Upper lobe of left lung (tissue), 6 donors: ENCODE measurements around the gene KLHL30. TPM values are rescaled to one million over a fixed set of nuclear protein-coding genes. Genes with fewer than 3 reads are reported as not detected.

Experiments used
- ATAC-seq, 2 donors: fragments of 200-7000 bp; cut with Tn5 transposase; one replicate each; pipeline ENCODE4 v1.9.1; 2022; ENCODE audit warnings: mild to moderate bottlenecking in 2 of 2, moderate library complexity in 2 of 2; ENCODE audit not compliant: low FRiP score in 2 of 2
- DNase-seq, 2 donors: peaks; one replicate each; pipeline ENCODE4 v3.0.0-alpha.2; 2019 to 2020
- H3K27ac ChIP-seq, 4 donors: fragments of 200-600 bp; sonication (generic); one replicate each; pipeline ENCODE4 v1.5.1; 2016 to 2019
- H3K27me3 ChIP-seq, 4 donors: fragments of 200-600 bp; sonication (generic); one replicate each; pipeline ENCODE4 v1.5.1; 2017 to 2019
- H3K36me3 ChIP-seq, 4 donors: fragments of 200-600 bp; sonication (generic); one replicate each; pipeline ENCODE4 v1.5.1; 2016 to 2019
- H3K4me1 ChIP-seq, 4 donors: fragments of 200-600 bp; sonication (generic); one replicate each; pipeline ENCODE4 v1.5.1; 2018 to 2019
- H3K4me3 ChIP-seq, 4 donors: fragments of 200-600 bp; sonication (generic); one replicate each; pipeline ENCODE4 v1.5.1; 2017 to 2019; ENCODE audit warnings: mild to moderate bottlenecking in 2 of 4, moderate library complexity in 1 of 4
- H3K9me3 ChIP-seq, 4 donors: fragments of 200-600 bp; sonication (generic); one replicate each; pipeline ENCODE4 v1.5.1; 2018 to 2019
- EP300 ChIP-seq, 4 donors: sonication (generic); formaldehyde crosslinking; IDR thresholded peaks; one replicate each; pipeline ENCODE4 v1.5.1; 2017; ENCODE audit warnings: antibody characterized with exemption in 4 of 4, control low read depth in 2 of 4
- POLR2A ChIP-seq, 4 donors: fragments of 450-650 bp; IDR thresholded peaks; one replicate each; pipeline ENCODE4 v1.5.1; 2016 to 2017; ENCODE audit warnings: antibody characterized with exemption in 4 of 4, mild to moderate bottlenecking in 2 of 4
- POLR2AphosphoS5 ChIP-seq, 2 donors: sonication (generic); formaldehyde crosslinking; IDR thresholded peaks; one replicate each; pipeline ENCODE4 v1.5.1; 2017; ENCODE audit warnings: antibody characterized with exemption in 2 of 2
- WGBS, 2 donors: methylation state at CpG; one replicate each; pipeline ENCODE4 v1.1.5; 2017 to 2018; 5-methylcytosine and 5-hydroxymethylcytosine counted together
- total RNA-seq, 6 donors: library from RNA; depleted of rRNA in 4 of 6; stranded (reverse); fragments of >200 nt in 4 of 6; gene quantifications; one replicate each; pipeline versions ENCODE4 v1.1.0 to v1.2.1, GENCODE V29; 2016 to 2021
- TF ChIP-seq, protein P1 (sequence below), 6 experiments: fragments of 450-650 bp in 4 of 6; fragments of 200-600 bp in 2 of 6; sonication (generic) in 2 of 6; IDR thresholded peaks; one replicate each; pipeline ENCODE4 v1.5.1; 2016 to 2019; ENCODE audit warnings: antibody characterized with exemption in 6 of 6
- donor health status: DM: no; HTN: no; CAD: no; lungs with moderate emphysema.
- donor health status: DM: no; HTN: yes; CAD: no; lungs with severe emphysema.

The KLHL30 gene
- total RNA-seq, 6 donors from 2014 or later: 0.30 to 1.3 (median 0.97) TPM; not detected in 2

DNA sequence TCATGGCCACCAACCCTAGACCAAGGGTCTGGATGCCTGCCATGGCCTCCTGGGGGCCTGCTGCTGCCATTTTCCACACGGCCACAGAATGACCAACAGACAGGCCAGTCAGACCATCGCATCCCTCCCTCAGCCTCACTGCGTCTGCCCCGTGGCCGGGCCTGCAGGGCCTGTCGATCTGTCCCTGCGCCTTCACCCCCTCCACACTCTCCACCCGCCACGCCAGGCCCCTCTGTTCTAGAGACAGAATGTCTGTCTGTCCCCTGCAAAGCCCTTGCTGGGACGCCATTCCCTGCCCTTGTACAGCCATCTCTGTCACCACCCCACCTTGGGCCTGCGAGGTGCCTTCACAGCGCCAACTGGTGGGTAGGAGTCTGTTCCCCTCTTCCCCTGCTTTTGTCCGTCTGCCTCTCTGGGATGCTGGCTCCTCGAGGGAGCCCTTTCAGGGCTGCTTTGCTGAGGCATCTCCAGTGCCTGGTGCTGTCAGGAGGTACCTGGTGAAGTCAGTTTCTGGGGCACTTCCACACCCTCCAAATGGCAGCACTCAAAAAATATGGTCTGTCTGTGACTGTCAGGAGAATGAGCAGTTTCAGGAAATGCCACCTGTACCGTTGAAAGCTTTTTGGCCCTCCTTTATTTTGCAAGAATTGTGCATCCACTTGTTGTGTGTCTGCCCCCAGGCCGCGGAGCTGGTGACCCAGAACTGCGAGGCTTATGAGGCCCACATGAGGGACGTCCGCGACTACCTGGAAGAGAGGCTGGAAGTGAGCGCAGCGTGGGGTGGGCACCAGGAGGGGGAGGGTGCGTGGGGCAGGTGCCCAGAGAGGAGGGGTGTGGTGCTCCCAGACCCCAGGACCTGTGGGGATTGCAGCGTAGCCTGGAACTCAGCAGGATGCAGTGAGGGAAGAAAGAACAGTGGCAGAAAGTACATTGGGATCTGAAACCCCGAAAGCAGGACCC lies 45.0 kb upstream of the KLHL30 start:
- ATAC-seq (no peak), DNase-seq (no peak)
- WGBS, 2 donors: 93% methylated on average over 23 to 25 of the region's 26 CpGs
- Histone ChIP-seq H3K27ac (no peak overlapping the region), H3K9me3 (no peaks in the 10 kb centered on the region), H3K36me3 (no peaks in the 10 kb centered on the region), H3K4me3 (no peak overlapping the region), H3K27me3 (no peaks in the 10 kb centered on the region), H3K4me1 (no peaks in the 10 kb centered on the region)
- TF ChIP-seq EP300 (IDR thresholded peaks at IDR 0.05) (no peak), POLR2AphosphoS5 (IDR thresholded peaks at IDR 0.05) (no peak), POLR2A (IDR thresholded peaks at IDR 0.05) (no peak)
- TF ChIP-seq, protein P1, sequence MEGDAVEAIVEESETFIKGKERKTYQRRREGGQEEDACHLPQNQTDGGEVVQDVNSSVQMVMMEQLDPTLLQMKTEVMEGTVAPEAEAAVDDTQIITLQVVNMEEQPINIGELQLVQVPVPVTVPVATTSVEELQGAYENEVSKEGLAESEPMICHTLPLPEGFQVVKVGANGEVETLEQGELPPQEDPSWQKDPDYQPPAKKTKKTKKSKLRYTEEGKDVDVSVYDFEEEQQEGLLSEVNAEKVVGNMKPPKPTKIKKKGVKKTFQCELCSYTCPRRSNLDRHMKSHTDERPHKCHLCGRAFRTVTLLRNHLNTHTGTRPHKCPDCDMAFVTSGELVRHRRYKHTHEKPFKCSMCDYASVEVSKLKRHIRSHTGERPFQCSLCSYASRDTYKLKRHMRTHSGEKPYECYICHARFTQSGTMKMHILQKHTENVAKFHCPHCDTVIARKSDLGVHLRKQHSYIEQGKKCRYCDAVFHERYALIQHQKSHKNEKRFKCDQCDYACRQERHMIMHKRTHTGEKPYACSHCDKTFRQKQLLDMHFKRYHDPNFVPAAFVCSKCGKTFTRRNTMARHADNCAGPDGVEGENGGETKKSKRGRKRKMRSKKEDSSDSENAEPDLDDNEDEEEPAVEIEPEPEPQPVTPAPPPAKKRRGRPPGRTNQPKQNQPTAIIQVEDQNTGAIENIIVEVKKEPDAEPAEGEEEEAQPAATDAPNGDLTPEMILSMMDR (IDR thresholded peaks at IDR 0.05): no peak

DNA sequence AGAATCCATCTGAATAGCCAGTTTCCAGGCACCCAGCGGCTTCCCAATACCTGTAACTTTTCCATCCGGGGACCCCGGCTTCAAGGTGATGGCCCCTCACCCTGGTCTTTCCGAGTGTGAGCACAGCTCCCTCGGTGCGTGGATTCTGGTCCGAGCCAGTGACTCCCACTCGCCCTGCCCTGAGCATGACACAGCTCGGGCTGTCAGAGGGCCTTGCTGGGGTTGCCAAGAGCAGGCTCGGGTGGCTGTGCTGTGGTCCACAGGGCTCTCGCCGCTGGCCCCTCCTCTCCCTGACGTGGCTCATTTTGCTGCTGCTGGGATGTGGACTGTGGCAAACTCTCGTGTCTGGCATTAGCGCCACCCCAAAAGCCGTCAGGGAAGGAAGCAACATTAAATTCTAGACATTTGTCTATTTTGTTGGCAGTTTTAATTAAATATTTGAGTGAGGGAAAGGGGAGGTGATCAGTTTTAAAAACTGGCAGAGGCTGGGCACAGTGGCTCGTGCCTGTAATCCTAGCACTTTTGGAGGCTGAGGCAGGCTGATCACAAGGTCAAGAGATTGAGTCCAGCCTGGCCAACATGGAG lies 43.9 kb upstream of the KLHL30 start:
- TF ChIP-seq POLR2AphosphoS5 (IDR thresholded peaks at IDR 0.05) (no peak), POLR2A (IDR thresholded peaks at IDR 0.05) (no peak), EP300 (IDR thresholded peaks at IDR 0.05) (no peak)
- TF ChIP-seq, protein P1 (IDR thresholded peaks at IDR 0.05): no peak
- Histone ChIP-seq H3K36me3 (no peaks in the 10 kb centered on the region), H3K4me3 (no peak overlapping the region), H3K9me3 (no peaks in the 10 kb centered on the region), H3K27ac (no peak overlapping the region), H3K27me3 (no peaks in the 10 kb centered on the region), H3K4me1 (peaks cover 0 to 9% (median 5%) of the 10 kb centered on the region in 4 donors)
- ATAC-seq: no peak
- WGBS, 2 donors: 92 to 94% methylated on average over 17 of the region's 17 CpGs
- no peak for DNase-seq

DNA sequence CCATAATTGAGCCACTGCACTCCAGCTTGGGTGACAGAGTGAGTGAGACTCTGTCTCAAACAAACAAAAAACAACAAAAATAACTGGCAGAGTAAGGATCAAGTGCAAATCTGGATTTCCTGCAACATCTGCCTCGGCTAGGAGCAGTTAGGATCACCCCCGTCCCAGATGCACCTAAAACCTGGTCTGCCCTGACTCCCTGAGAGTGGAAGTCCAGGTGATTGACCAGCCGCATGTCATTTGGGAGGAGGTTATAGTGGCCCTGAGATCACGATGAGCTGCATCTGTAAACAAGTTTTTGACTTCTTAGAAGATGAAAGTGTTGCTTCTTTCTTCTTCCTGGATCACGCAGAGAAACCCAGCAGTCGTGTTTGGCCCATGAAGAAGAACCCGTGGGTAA lies 43.3 kb upstream of the KLHL30 start:
- Histone ChIP-seq H3K4me1 (peaks cover 0 to 11% (median 5%) of the 10 kb centered on the region in 4 donors), H3K27ac (no peak overlapping the region), H3K9me3 (no peaks in the 10 kb centered on the region), H3K27me3 (no peaks in the 10 kb centered on the region), H3K4me3 (no peak overlapping the region), H3K36me3 (no peaks in the 10 kb centered on the region)
- 89 to 90% methylated on average over 6 to 7 of the region's 7 CpGs for WGBS, 2 donors
- TF ChIP-seq POLR2A (IDR thresholded peaks at IDR 0.05) (no peak), EP300 (IDR thresholded peaks at IDR 0.05) (no peak), POLR2AphosphoS5 (IDR thresholded peaks at IDR 0.05) (no peak)
- TF ChIP-seq, protein P1 (IDR thresholded peaks at IDR 0.05): no peak
- DNase-seq (no peak), ATAC-seq (no peak)

DNA sequence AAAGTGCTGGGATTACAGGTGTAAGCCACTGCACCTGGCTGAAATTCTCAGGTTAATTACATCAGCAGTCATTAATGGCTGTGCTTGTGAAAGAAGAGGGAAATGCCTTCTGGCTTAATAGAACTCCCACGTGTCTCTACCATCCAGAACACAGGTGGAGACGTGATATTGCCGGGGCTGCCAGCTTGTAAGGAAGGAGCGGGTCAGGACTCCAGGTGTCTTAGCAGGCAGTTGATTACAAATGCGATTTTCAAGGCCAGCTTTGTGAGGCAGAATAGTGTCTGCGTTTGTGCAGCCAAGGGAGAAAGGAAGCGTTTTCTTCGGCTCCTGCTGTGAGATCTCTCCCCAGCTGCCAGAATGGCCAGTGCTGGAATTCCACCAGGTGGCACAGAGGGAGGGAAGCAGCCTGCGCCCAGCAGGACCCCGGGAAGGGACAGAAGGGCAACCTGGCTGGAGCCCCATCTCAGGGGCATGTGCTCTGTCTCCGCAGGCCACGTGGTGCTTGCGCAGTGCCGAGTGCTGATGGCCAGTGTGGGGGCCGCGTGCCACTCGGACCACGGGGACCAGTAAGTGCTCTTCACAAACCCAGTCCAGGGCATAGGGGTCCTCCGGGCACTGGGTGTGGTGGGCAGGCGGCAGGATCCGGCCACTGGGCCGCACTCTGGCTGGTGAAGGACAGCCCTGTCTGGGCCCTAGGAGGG lies 42.0 kb upstream of the KLHL30 start:
- Histone ChIP-seq H3K27ac (no peak overlapping the region), H3K4me1 (peaks cover 0 to 11% (median 5%) of the 10 kb centered on the region in 4 donors), H3K9me3 (no peaks in the 10 kb centered on the region), H3K36me3 (no peaks in the 10 kb centered on the region), H3K4me3 (no peak overlapping the region), H3K27me3 (no peaks in the 10 kb centered on the region)
- ATAC-seq (no peak), DNase-seq (no peak)
- 88 to 93% methylated on average over 11 to 15 of the region's 22 CpGs for WGBS, 2 donors
- no peak for TF ChIP-seq POLR2A (IDR thresholded peaks at IDR 0.05)
- no peak for TF ChIP-seq EP300 (IDR thresholded peaks at IDR 0.05)
- TF ChIP-seq, protein P1 (IDR thresholded peaks at IDR 0.05): no peak
- no peak for TF ChIP-seq POLR2AphosphoS5 (IDR thresholded peaks at IDR 0.05)
